Erythroblast (primary cell): ENCODE data around the gene SCAANT1.

Experiments used
- GATA1 ChIP-seq: IDR thresholded peaks from 2 replicates; pipeline ENCODE4 v1.6.1; 2011; ENCODE audit warnings: low read depth, mild to moderate bottlenecking, control low read depth, low read length, moderate library complexity
- POLR2A ChIP-seq: IDR thresholded peaks from 2 replicates; pipeline ENCODE4 v1.6.1; 2011; ENCODE audit warnings: mild to moderate bottlenecking, low read length

GRCh38 chr3:63877737-63878393 is 34.3 kb downstream of the SCAANT1 start:
- TF ChIP-seq POLR2A (no peak), GATA1 (no peak)
